Transverse colon (tissue), 4 donors: ENCODE data around the gene MED31.

Experiments used
- CTCF ChIP-seq, 5 experiments: fragments of 200-600 bp in 3 of 5; fragments of 450-650 bp in 2 of 5; sonication (generic) in 3 of 5; IDR thresholded peaks; 1 replicate in 2 of 5; 2 replicates in 3 of 5; pipeline ENCODE4 v1.5.1; 2016 to 2017; ENCODE audit warnings: antibody characterized with exemption in 5 of 5, inconsistent platforms in 3 of 5, mild to moderate bottlenecking in 2 of 5, moderate library complexity in 1 of 5
- EP300 ChIP-seq: sonication (generic); formaldehyde crosslinking; IDR thresholded peaks from one replicate; pipeline ENCODE4 v1.6.1; 2017; ENCODE audit warnings: antibody characterized with exemption, low read depth
- POLR2A ChIP-seq: fragments of 450-650 bp; IDR thresholded peaks from one replicate; pipeline ENCODE4 v1.6.1; 2016; ENCODE audit warnings: antibody characterized with exemption, mild to moderate bottlenecking, moderate library complexity
- POLR2AphosphoS5 ChIP-seq, 3 donors: sonication (generic); formaldehyde crosslinking; IDR thresholded peaks; one replicate each; pipeline ENCODE4 v1.6.1; 2016; ENCODE audit warnings: antibody characterized with exemption in 3 of 3

GRCh38 chr17:6679241-6679640, 27.8 kb upstream of the MED31 start:
- TF ChIP-seq CTCF (IDR thresholded peaks at IDR 0.05), result no peak
- TF ChIP-seq POLR2AphosphoS5 (IDR thresholded peaks at IDR 0.05), result no peak
- no peak for TF ChIP-seq POLR2A
- no peak for TF ChIP-seq EP300
